GM12873 (cell line): ENCODE data around the gene EIF4E2.

Experiments used
- TF ChIP-seq, protein P1 (sequence below): IDR thresholded peaks from 2 replicates; pipeline ENCODE4 v1.5.1; 2012; ENCODE audit warnings: low read depth, mild to moderate bottlenecking, moderate library complexity, low read length, control low read depth; ENCODE audit not compliant: insufficient read depth; ENCODE audit errors: missing control alignments

The EIF4E2 gene

DNA sequence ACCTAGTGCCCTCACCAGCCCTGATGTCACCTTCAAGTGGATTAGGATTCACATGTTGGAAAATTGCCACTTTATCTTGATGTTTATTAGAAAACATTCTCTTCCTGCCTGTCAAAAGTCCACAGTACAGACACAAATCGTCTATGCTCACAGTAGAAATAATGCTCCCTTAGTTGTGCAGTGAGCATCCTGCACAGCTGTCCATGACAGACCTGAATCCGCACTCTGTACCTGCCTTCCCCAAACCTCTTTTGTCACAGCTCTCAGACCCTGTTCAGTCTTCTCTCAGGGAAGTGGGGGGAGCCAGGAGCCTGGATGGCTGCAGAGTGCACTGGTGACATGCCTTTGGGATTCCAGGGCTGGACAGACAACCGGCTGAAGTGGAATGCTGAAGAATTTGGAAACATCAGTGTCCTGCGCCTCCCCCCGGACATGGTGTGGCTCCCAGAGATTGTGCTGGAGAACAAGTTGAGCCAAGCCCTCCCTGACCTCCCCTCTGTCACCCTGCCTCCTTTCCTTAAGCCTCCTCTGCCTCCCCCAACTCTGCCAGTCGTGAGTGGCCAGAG, 22.5 kb upstream of the EIF4E2 start:
- TF ChIP-seq, protein P1, sequence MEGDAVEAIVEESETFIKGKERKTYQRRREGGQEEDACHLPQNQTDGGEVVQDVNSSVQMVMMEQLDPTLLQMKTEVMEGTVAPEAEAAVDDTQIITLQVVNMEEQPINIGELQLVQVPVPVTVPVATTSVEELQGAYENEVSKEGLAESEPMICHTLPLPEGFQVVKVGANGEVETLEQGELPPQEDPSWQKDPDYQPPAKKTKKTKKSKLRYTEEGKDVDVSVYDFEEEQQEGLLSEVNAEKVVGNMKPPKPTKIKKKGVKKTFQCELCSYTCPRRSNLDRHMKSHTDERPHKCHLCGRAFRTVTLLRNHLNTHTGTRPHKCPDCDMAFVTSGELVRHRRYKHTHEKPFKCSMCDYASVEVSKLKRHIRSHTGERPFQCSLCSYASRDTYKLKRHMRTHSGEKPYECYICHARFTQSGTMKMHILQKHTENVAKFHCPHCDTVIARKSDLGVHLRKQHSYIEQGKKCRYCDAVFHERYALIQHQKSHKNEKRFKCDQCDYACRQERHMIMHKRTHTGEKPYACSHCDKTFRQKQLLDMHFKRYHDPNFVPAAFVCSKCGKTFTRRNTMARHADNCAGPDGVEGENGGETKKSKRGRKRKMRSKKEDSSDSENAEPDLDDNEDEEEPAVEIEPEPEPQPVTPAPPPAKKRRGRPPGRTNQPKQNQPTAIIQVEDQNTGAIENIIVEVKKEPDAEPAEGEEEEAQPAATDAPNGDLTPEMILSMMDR, result no peak

DNA sequence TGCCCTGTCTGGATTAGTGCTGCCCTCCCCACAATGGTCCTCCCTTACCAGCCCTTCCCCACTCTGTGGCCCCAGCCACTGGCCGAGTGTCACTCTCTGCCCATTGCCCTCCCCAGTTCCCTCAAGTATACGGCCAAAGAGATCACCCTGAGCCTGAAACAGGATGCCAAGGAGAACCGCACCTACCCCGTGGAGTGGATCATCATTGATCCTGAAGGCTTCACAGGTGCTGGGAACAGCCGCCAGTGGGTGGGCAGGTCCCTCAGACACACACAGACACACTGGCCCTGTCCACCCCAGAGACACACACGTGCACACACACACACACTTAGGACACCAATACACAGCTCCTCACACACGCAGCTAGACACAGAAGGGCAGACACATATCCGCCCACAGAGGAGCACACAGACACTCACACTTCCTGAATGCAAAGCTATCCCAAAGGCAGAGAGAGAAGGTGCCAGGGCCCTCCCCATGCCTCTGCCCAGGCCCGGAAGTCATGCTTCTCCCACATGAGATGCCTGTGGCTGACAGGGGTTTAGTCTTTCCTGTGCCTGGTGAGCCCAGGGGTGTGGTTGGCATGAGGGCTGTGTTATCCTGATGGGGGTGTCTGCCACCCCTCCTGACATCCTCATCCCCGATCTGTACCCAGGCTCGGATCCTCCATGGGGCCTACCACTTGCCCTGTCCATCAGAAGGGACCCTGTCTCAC, 21.6 kb upstream of the EIF4E2 start:
- TF ChIP-seq, protein P1, result no peak

DNA sequence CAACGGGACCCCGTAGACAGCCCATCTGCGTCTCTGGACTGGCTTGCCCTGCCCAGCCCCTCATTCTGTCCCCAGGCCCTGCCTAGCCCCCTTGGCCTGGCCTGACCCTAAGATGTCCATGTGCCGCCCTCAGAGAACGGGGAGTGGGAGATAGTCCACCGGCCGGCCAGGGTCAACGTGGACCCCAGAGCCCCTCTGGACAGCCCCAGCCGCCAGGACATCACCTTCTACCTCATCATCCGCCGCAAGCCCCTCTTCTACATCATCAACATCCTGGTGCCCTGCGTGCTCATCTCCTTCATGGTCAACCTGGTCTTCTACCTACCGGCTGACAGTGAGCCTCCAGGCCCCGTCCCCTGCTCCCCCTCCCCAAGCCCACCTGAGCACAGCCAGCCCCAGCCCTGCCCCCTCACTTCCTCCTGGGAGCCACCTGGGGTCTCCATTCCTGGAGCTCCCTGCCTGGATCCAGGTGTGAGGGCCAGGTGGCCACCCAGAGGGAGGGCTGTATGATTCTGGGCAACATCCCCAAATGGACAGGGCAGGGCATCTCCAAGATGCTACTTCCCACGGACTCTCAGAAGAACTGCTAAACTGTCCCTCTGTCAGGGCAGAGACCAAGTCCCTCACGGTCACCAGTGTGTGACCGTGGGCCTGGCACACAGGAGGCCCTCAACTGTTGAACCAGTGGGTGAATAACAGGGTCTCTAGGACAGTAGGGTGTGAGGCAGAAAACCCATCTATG, 20.5 kb upstream of the EIF4E2 start:
- TF ChIP-seq, protein P1, result no peak

DNA sequence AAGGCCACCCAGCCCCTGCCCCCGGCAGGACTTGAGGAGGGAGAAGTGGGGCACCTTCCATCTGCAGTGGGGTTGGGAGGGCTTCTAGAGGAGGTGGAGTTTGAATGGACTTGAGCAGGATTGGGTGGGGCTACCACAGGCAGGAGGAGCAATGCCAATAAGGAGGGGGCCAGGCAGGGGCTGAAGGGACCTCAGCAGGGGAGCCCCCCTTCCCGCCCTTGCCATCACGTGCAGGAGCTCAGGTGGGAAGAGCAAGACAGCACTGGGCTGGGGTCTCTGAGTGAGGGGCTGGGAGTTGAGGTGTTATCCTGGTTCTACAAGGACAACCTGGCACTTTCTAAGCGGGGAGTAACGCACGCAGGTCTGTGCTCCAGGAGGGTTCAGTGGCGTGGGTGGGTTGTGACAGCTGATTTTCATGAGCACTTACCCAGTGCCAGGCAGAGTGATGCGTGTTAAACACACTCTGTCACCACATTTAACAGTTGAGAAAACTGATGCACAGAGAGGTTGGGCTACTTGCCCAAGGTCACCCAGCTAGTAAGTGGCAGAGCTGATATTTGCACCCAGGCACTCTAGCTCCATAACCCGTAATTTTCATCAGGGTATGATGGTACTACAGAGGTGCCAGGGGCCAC, 19.7 kb upstream of the EIF4E2 start:
- TF ChIP-seq, protein P1, result no peak

DNA sequence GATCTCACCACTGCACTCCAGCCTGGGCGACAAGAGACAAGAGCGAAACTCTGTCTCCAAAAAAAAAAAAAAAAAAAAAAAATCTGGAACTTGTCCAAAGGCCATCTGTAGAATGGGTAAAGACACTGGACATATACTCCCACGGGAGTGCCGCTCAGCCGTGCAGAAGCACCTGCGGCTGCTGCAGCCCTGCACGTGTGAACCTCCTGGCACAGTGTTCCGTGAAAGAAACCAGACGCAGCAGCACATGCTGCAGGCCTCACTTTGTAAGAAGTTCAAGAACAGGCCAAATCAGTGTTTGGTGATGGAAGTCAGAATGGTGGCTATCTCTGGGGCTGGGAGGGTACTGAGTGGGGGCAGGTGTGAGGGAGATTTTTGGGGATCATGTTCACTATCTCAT, 18.1 kb upstream of the EIF4E2 start:
- TF ChIP-seq, protein P1, result no peak

DNA sequence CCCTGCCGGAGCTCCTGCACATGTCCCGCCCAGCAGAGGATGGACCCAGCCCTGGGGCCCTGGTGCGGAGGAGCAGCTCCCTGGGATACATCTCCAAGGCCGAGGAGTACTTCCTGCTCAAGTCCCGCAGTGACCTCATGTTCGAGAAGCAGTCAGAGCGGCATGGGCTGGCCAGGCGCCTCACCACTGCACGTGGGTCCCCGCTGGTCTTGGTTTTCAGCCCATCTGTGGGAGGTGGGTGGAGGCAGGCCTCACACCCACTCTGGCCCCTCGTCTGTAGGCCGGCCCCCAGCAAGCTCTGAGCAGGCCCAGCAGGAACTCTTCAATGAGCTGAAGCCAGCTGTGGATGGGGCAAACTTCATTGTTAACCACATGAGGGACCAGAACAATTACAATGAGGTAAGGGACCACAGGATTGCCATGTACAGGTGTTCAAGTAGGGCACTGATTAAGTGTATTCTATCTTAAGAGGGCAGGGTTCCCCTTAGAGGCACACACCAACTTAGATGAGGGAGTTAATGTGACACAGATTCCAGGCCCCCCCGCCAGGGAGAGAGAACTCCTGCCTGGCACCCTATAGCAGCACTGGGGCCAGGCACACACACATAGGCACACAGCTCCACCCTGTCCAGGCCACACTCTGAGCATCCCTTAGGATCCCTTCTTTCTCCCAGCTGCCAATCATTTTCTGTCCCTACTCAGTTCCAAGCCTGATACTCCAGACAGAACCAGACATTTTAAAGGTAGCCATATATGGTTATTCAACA, 16.4 kb upstream of the EIF4E2 start:
- TF ChIP-seq, protein P1, result no peak
